Measurements from ENCODE around the gene ANKRD45. TPM values are rescaled to one million over a fixed set of nuclear protein-coding genes. Genes with fewer than 3 reads are reported as not detected.
"Not testable (repeated sequence)": the region's sequence is repeated elsewhere in the genome, so short reads cannot be mapped to it uniquely, and the experiment has no call there.

The ANKRD45 gene
- total and polyA plus RNA-seq, 7 donors: 0.05 TPM; not detected in 6

DNA sequence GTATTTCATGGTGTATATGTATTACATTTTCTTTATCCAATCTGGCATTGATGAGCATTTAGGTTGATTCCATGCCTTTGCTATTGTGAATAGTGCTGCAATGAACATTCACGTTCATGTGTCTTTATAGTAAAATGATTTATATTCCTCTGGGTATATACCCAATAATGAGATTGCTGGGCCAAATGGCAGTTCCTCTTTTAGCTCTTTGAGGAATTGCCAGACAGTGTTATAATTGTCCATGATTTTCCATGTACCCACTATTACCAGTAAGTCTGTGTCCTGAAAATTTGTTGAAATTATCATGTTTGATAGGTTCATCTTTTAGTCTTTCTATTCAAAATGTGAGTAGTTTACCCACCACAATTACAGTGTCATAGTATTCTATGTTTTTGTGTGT lies 101.2 kb downstream of the ANKRD45 start:
- no peak for TF ChIP-seq CTCF (IDR thresholded peaks at IDR 0.05)
- 71 to 79% (median 79%) methylated on average over 1 of the region's 1 CpG for WGBS, 3 donors
- Histone ChIP-seq H3K4me3 (no peak overlapping the region), H3K36me3 (ENCODE audit: insufficient read depth in 1 of 2, low read depth in 1 of 2) (no peaks in the 10 kb centered on the region), H3K4me1 (no peaks in the 10 kb centered on the region), H3K27me3 (ENCODE audit: insufficient read depth in 3 of 3, low read length in 2 of 3) (no peaks in the 10 kb centered on the region), H3K9me3 (no peaks in the 10 kb centered on the region), H3K27ac (no peak overlapping the region)
- no peak for DNase-seq
- intact Hi-C loops (cut with DNase I): no loop called here
- no peak for ATAC-seq

GRCh38 chr1:173563846-173564245 lies 105.8 kb downstream of the ANKRD45 start:
- DNase-seq; H3K36me3 ChIP-seq (ENCODE audit: insufficient read depth in 1 of 2, low read depth in 1 of 2); H3K27ac ChIP-seq; H3K4me3 ChIP-seq; ATAC-seq; H3K9me3 ChIP-seq; H3K27me3 ChIP-seq (ENCODE audit: insufficient read depth in 3 of 3, low read length in 2 of 3); intact Hi-C loops (cut with DNase I); H3K4me1 ChIP-seq: not testable (repeated sequence)
- 48 to 61% (median 58%) methylated on average over 1 of the region's 1 CpG for WGBS, 3 donors

DNA sequence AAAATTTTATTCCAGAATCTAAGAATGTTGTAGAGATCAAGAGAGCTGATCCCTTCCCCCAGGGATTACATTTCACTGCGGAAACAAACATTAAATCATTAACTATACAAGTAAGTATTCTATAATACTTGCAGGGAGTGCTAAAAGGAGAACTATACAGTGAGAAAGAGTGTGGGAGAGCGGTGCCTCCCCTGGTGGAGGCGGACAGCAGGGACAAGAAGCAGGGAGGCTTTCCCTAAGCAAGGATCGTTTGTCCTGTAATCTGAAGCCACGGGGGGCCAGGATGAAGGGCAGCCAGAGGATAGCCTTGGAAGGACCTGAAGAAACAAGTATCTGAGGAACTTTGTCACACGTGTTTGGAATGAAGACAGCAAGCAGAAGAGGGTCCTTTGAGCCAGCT lies 106.8 kb downstream of the ANKRD45 start:
- 42 to 54% (median 52%) methylated on average over 6 of the region's 6 CpGs for WGBS, 3 donors
- Histone ChIP-seq H3K4me1 (no peaks in the 10 kb centered on the region), H3K36me3 (ENCODE audit: insufficient read depth in 1 of 2, low read depth in 1 of 2) (no peaks in the 10 kb centered on the region), H3K4me3 (no peak overlapping the region), H3K9me3 (no peaks in the 10 kb centered on the region), H3K27me3 (ENCODE audit: insufficient read depth in 3 of 3, low read length in 2 of 3) (no peaks in the 10 kb centered on the region), H3K27ac (no peak overlapping the region)
- ATAC-seq (no peak), DNase-seq (no peak)
- no peak for TF ChIP-seq CTCF (IDR thresholded peaks at IDR 0.05)
- intact Hi-C loops (cut with DNase I): no loop called here

GRCh38 chr1:173561263-173561662 lies 108.4 kb downstream of the ANKRD45 start:
- no peaks in the 10 kb centered on the region for H3K27me3 ChIP-seq (ENCODE audit: insufficient read depth in 3 of 3, low read length in 2 of 3)
- no peak overlapping the region for H3K27ac ChIP-seq
- H3K9me3 ChIP-seq: no peaks in the 10 kb centered on the region
- H3K4me1 ChIP-seq: no peaks in the 10 kb centered on the region
- TF ChIP-seq CTCF (IDR thresholded peaks at IDR 0.05): no peak
- no peak for DNase-seq
- WGBS, 3 donors: 54 to 71% (median 70%) methylated on average over 1 of the region's 1 CpG
- no peak for ATAC-seq
- no peak overlapping the region for H3K4me3 ChIP-seq
- H3K36me3 ChIP-seq (ENCODE audit: insufficient read depth in 1 of 2, low read depth in 1 of 2): no peaks in the 10 kb centered on the region
- intact Hi-C loops (cut with DNase I): no loop called here

- TF ChIP-seq CTCF (IDR thresholded peaks at IDR 0.05): no peak
- intact Hi-C loops (cut with DNase I): no loop called here
- Histone ChIP-seq H3K4me3 (no peak overlapping the region), H3K27me3 (ENCODE audit: insufficient read depth in 3 of 3, low read length in 2 of 3) (no peaks in the 10 kb centered on the region), H3K36me3 (ENCODE audit: insufficient read depth in 1 of 2, low read depth in 1 of 2) (no peaks in the 10 kb centered on the region), H3K9me3 (no peaks in the 10 kb centered on the region), H3K4me1 (no peaks in the 10 kb centered on the region), H3K27ac (no peak overlapping the region)
- no peak for DNase-seq
- 80 to 85% (median 81%) methylated on average over 3 of the region's 3 CpGs for WGBS, 3 donors
- ATAC-seq: no peak
Observed at GRCh38 chr1:173560285-173560880, 109.3 kb downstream of the ANKRD45 start.

Other genes with a start within 250 kb of the ANKRD45 start
- gene PRDX6, start 192.5 kb downstream of the ANKRD45 start, total RNA-seq: 100 to 1,000 TPM; 388 to 569 (median 532) TPM
- 100 to 1,000 TPM; 369 to 592 (median 472) TPM for gene PRDX6, start 192.5 kb downstream of the ANKRD45 start, polyA plus RNA-seq
- not detected for gene SLC9C2, start 66.8 kb downstream of the ANKRD45 start, total RNA-seq
- not detected for gene SLC9C2, start 66.8 kb downstream of the ANKRD45 start, polyA plus RNA-seq
- not detected for gene TEX50, start 34.5 kb downstream of the ANKRD45 start, total RNA-seq
- gene TEX50, start 34.5 kb downstream of the ANKRD45 start, polyA plus RNA-seq: not detected
- gene KLHL20, start 45.1 kb upstream of the ANKRD45 start, total RNA-seq: 10 to 100 TPM; 11.3 to 19.6 (median 15.7) TPM
- 10 to 100 TPM in 1 of 3 donors, 1 to 10 TPM in 2; 7.8 to 17.1 (median 8.8) TPM for gene KLHL20, start 45.1 kb upstream of the ANKRD45 start, polyA plus RNA-seq
- gene DARS2, start 154.8 kb upstream of the ANKRD45 start, total RNA-seq: 10 to 100 TPM in 1 of 4 donors, 1 to 10 TPM in 3; 5.7 to 14.3 (median 6.7) TPM
- 10 to 100 TPM in 1 of 3 donors, 1 to 10 TPM in 2; 4.5 to 12.7 (median 7.3) TPM for gene DARS2, start 154.8 kb upstream of the ANKRD45 start, polyA plus RNA-seq
- gene CENPL, start 155.0 kb upstream of the ANKRD45 start, total RNA-seq: 1 to 10 TPM; 2.1 to 6.7 (median 4.4) TPM
- 1 to 10 TPM; 2.9 to 7.0 (median 6.5) TPM for gene CENPL, start 155.0 kb upstream of the ANKRD45 start, polyA plus RNA-seq
- 100 to 1,000 TPM in 2 of 4 donors, 10 to 100 TPM in 2; 70.0 to 148 (median 100) TPM for gene GAS5, start 198.1 kb upstream of the ANKRD45 start, total RNA-seq
- gene GAS5, start 198.1 kb upstream of the ANKRD45 start, polyA plus RNA-seq: 100 to 1,000 TPM; 115 to 222 (median 178) TPM
- 1 to 10 TPM; 5.5 to 8.2 (median 6.8) TPM for gene ZBTB37, start 198.5 kb upstream of the ANKRD45 start, total RNA-seq
- gene ZBTB37, start 198.5 kb upstream of the ANKRD45 start, polyA plus RNA-seq: 1 to 10 TPM; 1.0 to 2.9 (median 2.5) TPM
- under 1 TPM in 2 of 4 donors, not detected in 2; 0.22 to 0.51 TPM for gene SERPINC1, start 247.5 kb upstream of the ANKRD45 start, total RNA-seq
- 1 to 10 TPM in 1 of 3 donors, under 1 TPM in 1, not detected in 1; 0.08 to 5.3 TPM for gene SERPINC1, start 247.5 kb upstream of the ANKRD45 start, polyA plus RNA-seq

Measured in psoas muscle (tissue), 8 donors.